IMR-90 (cell line): ENCODE data around the gene KRTAP10-10.

Experiments used
- MXI1 ChIP-seq: IDR thresholded peaks from 2 replicates; pipeline ENCODE4 v1.6.1; 2012; ENCODE audit warnings: low read depth, mild to moderate bottlenecking, low read length, moderate library complexity, borderline replicate concordance
- TF ChIP-seq, protein P1 (sequence below): conservative IDR thresholded peaks from 2 replicates; pipeline ENCODE4 v1.5.1; 2012; ENCODE audit warnings: mild to moderate bottlenecking, low read depth, low read length, improper control_type of control experiment

DNA sequence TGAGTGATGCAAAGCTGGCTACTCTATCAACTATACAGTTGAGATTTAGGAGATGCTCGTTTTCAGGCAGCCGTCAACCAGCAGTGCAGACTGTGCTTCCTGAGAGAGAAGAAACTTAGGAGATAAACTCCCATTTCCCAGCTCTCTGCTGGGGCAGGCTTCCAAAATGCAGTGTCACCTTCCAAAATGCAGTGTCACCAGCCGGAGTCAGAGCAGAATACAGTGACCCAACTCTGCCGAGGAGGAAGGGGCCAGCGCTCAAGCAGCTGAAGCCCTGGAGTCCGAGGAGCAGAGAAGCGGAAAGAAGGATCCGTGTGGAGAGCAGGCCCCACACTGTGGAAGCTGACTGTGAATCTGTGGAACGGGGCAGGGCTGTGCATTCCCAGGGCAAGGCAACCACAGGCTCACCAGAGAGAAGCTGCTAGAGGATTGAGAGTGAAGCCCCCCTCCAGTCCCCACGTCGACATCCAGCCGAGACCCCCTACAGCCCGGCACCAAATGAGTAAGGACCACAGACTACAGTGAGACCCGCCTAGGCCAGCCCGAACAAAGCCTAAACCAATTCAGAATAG, 45.5 kb downstream of the KRTAP10-10 start:
- TF ChIP-seq MXI1: no peak
- TF ChIP-seq, protein P1, sequence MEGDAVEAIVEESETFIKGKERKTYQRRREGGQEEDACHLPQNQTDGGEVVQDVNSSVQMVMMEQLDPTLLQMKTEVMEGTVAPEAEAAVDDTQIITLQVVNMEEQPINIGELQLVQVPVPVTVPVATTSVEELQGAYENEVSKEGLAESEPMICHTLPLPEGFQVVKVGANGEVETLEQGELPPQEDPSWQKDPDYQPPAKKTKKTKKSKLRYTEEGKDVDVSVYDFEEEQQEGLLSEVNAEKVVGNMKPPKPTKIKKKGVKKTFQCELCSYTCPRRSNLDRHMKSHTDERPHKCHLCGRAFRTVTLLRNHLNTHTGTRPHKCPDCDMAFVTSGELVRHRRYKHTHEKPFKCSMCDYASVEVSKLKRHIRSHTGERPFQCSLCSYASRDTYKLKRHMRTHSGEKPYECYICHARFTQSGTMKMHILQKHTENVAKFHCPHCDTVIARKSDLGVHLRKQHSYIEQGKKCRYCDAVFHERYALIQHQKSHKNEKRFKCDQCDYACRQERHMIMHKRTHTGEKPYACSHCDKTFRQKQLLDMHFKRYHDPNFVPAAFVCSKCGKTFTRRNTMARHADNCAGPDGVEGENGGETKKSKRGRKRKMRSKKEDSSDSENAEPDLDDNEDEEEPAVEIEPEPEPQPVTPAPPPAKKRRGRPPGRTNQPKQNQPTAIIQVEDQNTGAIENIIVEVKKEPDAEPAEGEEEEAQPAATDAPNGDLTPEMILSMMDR: no peak
